Right forelimb (tissue), 1 donor: ENCODE results near the gene RERG.
"Not testable (repeated sequence)": the region's sequence is repeated elsewhere in the genome, so short reads cannot be mapped to it uniquely, and the experiment has no call there.

Source experiments
- DNase-seq: peaks from one replicate; pipeline ENCODE4 v3.0.0-alpha.2; 2018

Gene RERG, protein sequence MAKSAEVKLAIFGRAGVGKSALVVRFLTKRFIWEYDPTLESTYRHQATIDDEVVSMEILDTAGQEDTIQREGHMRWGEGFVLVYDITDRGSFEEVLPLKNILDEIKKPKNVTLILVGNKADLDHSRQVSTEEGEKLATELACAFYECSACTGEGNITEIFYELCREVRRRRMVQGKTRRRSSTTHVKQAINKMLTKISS

DNA sequence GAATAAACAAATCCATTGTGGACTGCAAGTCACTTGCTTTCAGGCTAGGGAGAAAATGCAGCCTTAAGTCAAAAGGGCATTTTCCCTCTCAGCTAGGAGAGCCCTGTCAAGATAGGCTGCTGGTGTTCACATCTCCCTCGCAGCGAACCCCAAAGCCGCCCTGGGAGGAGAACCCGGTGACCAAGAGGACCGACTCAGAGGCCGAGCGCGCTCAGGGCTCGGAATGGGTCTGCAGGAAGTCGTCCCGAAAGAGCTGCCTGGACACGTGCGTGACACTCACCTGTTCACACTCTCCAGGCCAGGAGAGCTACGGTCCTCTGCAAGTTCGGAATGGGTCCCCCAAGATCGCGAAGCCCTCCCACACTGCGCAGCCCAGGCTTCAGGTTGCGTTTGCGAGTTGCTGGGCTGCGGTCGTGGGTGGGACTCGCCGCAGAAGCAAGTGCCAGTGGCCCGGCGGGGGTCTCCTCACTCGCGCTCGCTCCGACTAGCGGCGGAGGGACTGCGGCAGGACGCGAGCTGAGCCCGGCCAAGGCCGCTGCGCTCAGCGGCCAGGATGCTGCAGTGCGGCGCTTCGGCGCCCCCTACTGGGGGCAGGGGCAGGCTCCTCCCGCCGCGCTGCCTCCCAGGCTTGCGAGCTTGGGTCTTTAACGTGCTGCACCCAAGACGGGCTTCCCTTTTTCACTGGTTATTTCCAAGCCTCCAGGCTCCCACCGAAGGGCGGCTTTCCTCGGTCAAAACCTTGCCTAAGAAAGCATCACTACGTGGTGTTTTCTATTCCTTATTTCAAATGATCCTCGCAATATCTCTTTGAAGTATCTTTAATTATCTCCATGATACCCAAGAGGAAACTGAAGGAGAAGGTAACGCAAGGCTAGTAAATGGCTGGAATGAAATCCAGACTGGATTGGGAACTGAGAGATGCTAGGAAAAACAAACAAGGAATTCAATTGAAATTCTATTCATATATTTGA lies at the start of gene RERG:
Gene RERG (minus strand): TSS at position 503 of the 971 bp plus-strand sequence. CDS start 3,928 bp downstream, outside the sequence.
- DNase-seq, result peak; percentile 92

DNA sequence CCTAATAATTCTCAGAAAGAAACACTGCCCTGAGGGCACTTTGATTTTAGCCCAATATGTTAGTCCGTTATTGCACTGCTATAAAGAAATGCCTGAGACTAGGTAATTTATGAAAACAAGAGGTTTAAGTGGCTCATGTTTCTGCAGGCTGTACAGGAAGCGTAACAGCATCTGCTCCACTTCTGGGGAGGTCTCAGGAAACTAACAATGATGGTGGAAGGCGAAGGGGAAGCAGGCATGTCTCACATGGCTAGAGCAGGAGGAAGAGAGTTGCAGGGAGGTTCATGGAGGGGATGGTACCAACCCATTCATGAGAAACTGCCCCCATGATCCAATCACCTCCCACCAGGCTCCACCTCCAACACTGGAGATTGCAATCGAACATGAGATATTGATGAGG lies 49.4 kb upstream of the RERG start:
- no peak for DNase-seq

DNA sequence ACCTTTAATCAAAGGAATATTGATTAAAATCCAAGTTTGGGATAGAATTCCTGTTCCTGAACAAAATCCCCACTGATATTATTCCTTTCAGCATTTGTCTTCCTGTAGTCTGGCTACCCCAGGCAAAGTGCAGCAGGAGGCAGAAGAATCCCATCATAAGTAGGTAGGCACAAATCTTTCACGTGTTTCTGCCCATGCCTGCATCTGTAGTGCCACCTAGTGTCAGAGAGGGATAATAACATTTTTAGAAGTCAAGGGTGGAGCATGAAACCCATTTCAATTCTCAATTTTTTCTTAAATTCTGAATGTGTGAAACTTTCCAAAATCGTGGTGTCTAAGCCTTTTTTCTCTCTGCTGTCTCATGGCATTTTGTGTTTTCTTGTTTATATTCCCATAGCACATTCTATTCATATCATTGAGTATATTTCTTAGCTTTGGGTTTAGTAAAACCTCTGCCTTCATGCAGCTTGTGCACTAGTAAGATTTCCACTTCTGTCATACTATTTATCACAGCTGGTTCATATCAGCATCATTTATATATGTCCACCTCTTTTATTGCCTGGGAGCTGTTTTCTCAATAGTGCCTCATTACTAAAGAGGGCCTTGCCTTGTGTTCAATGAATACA lies 47.8 kb upstream of the RERG start:
- no peak for DNase-seq

DNA sequence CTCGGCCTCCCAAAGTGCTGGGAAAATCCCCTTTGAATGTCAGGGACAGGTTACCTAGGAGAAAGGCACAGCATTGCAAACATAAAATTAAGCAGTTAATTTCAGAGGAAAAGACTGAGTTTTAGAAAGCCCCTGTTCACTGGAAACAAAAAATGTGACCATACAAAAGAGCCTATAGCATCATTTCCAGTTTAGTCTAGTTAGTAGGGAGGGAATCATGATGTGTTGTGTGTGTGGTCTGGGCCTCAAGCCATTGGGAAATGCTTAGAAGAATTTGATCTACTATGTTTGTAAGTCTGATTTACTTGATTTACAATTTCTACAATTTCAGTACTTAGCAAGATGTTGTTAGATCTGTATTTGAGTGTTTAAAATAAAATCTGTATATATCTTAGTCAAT lies 47.1 kb upstream of the RERG start:
- DNase-seq, result no peak

DNA sequence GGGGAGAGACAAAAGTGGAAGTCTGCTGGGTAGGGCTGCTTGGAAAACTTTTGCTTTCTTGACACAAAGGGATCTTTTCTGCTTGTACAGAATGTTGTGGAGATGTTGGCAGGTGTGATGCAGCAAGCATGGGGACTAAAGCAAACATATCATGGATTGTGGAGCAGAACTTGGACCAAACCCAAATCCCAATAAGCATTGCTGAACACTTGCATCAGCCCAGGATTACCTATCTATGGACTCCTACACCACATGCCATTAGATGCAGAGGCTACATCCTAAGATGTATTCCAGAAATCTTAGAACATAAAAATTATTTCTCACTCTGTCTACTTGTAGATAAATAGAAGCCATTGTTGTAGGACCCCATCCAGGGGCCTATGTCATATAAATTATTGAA lies 44.7 kb upstream of the RERG start:
- no peak for DNase-seq

DNA sequence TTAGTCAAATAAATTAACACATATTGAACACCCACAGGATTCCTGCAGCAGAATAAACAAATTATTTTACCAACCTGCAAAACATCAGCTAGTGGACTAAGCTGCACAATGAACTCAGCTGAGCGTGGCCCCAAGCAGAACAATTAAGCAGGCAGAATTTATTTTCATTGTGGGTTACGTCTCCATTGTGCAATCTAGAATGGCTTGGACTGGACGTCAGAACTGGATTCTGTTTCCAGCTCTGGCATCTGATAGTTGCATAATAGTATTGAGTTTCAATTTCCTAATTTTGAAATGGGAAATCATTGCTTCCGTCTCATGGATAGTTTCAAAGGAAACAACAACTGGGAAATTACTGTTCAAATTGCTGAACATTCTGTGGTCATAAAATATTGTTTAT lies 35.5 kb upstream of the RERG start:
- DNase-seq, result no peak

DNA sequence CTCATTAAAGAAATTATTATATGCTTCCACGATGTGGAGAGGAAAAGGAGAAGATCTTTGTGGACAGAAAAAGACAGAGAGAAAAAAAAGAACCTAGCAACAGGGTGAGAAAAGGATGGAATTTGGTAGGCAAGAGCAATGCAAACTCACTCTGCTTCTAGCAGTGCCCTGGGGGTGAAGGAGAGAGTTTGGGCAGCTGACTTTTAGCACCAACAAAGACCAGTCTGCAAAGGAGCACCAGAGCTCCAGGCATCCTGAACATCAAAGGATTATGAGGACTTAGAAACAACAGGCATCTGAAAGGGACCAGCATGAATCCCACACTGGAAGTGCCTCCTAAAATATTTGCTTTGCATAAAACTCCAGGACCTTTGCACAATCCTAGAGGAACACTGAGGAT lies 32.8 kb upstream of the RERG start:
- no peak for DNase-seq

DNA sequence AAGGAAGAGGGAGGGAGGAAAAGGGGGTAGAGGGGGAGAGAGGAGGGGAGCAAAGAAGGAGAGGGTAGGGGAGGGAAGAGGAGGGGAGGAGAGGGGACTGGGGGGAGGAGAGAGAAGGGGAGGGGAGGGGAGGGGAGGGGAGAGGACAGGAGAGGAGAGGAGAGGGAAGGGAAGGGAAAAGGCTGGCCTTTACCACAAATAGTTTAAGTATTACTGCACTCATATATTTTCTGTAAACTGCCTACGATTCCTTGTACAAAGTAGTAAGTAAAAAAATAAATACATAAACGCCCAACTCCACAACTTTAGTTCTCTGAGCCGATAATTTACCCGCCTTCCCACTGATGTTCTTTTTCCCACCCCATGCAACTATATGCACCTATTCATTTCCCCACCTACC lies 23.7 kb upstream of the RERG start:
- DNase-seq, result no peak

DNA sequence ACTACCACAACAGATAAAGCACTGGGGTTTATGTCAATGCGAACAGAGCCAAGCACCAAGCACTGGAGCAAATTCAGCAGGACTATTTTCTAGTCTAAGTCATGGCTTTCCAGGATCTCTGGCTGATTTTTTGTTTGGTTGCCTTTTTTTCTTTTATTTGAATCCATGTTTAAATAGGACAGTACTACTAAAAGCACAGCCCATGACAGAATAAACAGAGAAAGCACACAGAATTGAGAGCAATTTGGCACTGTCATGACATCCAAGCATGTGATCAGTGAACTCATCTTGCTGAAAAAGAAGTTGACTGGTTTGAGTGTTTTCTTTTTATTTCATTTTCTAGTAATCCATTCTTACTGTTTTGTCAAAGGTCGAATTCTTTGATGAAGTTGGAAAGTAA lies 23.1 kb upstream of the RERG start:
- no peak for DNase-seq

DNA sequence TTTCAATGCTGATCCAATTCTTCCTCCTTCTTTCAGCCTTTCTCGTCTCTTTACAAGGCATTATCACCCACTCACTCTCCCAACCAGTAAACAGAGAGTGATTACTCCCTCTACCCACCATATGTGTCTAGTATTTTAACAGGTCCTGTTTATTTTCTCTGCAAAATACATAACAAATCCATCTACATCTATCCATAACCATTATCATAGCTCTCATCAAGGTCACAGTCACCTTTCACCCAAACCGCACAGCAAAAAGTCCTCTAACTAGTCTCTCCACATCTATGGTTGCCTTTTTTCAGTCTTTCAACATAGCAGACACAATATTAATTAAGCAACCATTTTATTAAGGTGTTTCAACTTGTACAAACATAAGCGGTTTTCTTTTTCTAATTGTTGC lies 21.9 kb upstream of the RERG start:
- no peak for DNase-seq

DNA sequence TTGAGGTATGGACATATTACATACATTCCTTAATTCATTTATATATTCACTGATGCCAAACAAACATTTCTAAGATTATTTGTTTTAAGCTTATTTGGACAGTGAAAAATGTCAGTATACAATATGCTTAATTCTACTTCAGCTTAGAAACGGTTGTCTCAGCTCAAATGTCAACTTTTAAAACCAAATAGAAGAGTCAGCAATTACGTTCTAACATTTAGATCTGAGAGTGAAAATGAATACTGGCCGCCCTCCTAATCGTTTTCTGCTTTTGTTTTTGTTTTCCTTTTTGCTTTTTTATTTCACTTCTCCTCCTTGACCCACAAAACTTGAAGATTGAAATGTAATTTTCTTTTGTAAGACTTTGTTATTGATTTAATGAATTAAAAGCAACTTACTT lies 19.7 kb upstream of the RERG start:
- no peak for DNase-seq

DNA sequence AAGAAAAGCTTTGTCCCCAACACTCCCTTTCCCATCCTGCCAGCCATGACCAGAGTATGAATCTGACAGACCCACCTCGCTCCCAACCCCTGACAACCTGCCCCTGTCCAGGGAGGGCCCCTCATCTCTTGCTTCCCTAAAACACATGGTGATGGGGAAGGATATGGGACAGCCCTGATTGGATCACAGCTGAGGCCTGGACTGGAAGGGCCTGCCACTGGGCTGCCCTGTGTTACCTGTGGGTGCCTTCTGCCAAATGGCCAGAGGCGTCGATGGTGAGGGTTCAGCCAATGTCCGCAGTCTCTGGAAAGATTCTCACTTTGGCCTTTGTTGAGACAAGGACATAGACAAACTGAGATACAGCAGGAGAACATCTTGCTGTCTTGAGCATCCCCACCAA lies 13.3 kb upstream of the RERG start:
- DNase-seq, result no peak

DNA sequence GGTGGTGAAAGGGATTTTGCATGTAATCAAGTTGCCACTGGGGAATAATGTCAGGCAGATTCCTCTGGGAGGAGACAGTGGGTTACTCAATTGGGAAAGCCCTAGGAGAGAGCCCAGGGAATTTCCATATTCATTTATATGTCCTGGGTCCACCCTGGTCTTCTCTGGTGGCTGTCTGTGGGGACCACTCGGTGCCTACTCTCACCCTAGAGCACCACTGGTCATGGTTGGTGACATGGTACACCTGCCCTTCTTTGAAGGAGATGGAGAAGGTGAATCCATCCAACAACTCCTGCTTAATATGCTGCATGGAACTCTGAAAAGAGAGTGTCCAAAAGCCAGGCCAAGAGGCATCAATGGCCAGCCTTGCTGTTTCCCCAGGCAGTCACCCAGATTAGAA lies 12.8 kb upstream of the RERG start:
- DNase-seq, result no peak

DNA sequence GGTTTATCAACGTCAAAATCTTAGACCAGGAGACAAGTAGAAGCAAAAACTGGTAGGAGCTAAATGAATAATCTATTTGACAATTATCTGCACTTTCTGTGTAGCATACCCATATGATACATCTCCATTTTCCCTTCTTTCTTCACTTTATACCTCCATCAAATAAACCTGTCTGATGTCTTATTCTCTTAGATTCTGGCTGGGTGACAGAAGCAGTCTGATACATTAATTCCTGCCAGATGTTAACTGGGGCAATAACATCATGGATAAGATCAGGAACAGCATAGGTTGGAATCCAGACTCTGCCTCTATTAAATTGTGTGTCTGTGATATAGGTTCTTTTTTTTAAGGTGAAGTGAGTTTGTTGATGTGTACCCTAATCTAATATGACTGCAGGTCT lies 11.7 kb upstream of the RERG start:
- DNase-seq, result no peak

DNA sequence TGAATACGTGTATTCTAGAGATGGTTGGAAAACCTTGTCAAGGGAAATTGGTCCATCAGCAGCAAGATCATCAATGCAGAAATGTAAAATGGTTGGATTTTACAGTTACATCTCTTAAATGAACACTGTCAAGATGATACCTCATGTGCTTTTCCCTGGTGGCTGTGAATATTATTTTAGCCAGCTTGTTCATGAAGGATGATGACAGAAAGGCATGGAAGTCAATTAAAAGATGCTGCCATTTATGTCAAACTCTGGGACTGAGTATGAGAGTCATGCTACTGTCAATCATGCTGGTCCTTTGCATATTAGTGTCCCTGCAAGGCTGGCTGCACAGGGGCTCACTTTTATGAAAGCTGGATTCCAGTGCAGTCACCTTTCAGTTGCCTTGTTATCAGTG lies 10.3 kb upstream of the RERG start:
- DNase-seq, result no peak

DNA sequence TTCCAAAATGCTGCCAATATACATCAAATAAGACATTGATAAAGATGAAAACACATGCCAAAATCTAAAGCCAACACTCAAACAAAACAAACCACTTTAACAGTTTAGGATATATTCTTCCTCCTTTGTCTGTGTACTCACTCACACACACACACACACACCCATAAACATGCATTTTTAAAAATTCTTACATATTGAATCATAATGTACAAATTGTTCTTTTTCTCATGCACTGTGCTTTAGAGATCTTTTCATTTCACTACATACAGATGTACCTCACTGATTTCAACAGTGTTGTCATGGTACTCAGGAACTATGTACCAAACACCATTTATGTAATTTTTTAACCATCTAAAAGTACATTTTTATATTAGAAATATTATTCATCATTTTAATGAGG lies 9.5 kb upstream of the RERG start:
- DNase-seq, result no peak

DNA sequence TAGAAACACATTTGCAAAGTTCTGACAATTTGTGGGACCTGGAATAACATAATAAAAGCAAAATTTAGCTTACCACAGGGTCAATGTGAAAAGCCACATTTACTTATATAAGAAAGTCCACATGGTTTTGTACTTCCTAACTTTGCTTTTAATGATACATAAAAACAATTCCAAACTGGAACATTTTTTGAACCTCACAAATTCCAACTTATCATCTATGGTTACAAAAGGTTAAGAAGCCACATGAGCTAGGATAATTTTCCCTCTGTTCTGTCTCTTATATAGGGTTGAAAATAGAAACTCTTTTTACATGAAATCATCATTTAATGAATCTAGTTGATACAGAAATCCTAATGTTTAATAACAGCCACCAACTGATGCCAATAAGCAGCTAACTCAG lies 8.9 kb upstream of the RERG start:
- DNase-seq, result no peak

DNA sequence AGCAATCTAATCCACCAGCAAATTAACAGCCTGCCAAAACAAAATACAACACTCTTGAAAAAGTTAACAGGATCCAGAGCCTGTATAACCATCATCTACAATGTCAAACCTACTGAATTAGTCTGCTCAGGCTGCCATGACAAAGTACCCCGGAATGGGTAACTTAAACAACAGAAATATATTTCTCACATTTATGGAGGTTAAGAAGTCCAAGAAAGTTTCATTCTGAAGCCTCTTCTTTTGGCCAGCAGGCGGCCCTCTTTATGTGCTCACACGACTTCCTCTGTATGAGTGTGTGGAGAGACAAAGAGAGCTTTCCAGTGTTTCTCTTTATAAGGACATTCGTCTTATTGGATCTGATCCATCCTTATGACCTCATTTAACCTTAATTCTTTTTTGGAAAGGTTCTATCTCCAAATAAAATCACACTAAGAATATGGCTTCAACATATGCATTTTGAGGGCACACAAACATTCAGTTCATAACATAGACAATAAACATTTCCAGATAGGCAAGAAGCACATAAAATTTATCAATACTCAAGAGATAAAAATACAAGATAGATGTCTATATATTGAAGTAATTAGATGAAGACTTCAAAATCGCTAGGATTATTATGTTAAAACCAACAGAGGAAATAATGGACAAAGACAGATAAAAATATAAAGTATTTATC lies 5.9 kb upstream of the RERG start:
- peak; percentile 51 for DNase-seq

DNA sequence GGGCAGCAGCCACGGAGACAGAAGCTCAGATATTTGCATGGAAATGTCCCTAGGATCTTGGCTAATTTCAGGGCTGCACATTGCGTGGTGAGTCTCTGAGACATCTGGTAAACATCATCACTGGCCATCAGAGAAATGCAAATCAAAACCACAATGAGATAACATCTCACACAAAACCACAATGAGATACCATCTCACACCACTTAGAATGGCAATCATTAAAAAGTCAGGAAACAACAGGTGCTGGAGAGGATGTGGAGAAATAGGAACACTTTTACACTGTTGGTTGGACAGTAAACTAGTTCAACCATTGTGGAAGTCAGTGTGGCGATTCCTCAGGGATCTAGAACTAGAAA lies 4.6 kb upstream of the RERG start:
- DNase-seq, result not testable (repeated sequence)

DNA sequence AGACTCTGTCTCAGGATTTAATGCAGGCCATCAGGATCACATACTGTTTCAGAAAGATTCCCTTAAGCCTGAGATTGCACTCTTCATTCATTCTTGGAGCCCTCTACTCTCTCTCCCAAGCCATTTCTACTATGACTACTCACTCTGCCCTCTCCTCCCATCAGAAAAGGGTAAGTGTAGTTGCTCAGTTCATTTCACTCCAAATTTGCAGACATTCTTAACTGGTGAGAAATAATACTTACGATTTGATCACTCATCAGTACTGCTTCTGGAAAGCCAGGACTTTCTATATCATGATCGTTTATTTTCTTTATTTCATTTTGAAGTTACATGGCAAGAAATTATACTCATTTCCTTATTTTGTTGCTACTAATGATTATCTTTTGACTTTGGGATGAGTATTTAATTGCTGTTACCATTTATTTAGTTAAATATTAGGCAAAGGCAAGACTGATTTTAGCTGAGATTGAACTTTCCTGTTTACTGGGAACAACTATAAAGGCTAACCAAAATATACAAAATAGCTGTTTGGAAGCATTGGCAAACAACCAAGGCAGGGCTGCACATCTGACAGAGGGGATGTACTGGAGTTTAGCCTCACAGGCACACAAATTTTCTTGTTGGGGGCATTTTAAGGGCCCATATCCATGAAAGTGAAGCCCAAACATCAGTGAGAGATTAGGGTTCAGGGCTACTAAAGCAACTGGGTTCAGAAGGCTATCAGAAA lies 4.1 kb upstream of the RERG start:
- DNase-seq, result no peak

DNA sequence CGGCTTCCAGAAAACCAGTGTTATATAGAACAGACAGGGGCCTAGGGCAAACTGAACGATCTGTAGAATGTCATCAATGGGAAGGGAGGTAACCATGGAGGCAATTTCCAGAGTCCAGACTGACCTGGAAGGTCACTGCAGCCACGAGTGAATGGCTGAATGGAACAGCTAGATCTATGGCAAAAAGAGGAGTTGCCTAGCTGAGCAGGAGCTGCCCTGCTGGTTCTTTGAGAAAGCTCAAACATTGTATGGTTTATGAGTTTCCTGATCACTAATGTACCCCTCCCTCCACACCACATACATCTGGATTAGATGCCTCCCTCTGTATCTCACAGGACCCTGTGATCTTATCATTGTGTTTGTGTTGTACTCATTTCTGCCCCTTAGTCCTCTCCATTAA lies 1.0 kb upstream of the RERG start:
- DNase-seq, result no peak

DNA sequence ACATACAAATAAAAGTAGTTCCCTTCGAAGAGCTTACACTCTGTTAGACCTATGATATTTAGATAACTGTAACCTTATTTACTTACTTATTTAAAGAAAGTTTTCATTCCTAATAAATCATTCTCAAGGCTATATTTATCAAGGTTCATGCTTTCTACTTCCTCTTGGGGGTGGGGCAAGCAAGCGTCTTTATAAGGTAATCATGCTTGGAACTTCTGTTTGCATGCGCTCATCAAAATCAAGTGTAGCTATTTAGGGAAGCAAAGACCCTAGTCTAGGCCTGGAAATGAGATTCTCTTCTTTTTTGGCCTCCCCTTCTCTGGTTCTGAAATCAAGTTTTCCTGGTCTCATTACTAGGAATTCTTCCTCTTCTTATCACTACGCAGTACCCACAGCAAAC lies 766 bp downstream of the RERG start:
- DNase-seq, result no peak

DNA sequence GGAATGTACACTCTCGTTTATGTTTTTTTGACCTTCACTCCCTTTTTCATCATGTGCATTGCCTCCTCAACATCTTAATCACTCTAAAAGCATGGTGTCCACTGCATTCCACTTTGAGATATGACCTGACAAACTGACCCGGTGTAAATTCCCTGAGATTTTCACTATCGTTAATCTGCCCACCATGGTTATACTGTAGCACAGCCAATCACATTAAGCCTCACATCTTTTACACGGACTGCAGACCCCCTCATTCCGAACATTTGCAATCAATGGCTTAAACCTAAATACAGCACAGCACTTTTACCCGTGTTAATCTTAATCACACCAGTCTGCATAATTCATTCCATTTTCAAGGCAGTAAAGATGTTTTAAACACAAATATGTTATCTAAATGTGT lies 2.4 kb downstream of the RERG start:
- no peak for DNase-seq
